ENCODE results near the gene SLC1A7.

SLC1A7 gene

DNA sequence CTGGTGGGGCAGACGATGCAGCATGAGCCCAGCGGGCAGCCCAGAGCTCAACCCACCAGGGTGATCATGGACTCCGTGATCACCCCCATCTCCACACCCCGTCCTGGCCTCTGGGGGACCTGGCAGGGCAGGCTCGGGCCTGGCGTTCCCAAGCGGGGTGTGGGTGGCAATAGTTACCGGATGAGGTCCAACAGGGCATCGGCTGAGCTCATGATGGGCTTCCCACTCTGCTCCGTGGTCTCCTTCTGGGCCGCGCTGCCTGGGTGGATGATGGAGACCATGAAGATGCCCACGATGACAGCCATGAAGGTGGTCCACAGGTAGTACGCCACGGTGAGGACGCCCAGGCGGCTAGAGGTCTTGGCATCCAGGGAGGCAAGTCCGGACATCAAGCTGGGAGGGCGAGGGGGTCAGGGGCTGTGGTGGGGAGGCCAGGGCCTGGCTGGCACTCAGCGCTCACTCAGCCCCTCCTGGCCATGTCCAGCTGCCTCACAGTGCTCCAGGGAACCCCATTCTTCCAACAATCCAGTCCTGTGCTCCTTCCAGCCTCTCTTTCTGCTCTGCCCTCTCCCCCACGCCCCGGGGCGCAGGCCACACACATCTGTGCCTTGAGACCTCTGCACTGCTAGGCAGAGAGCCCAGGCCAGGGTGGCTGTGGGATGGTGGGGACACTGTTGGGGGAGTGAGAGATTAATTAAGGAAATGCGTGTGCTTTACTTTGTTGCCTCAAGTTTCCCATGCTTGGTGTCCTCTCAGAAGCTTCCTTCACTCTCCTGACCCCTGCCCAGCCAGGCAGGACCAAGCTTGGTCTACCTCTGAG is 27.6 kb downstream of the SLC1A7 start:
- DNase-seq = no peak

DNA sequence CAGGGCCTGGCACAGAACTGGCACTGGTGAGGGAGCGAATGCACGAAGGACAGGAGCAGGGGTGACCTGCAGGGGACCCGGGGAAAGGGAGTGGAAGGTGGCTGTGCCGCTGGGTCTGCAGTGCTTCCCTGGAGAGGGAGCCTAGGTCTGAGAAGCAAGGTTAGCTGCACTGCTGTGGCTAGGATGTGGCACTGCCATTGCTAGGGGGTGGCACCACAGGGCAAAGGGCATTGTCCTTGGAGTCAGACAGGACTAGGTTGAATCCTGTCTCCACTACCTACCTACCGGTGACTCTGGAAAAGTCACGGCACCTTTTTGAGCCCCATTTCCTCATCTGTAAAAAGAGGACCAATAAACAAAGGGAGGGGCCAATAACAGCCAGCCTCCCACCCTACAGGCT is 28.3 kb downstream of the SLC1A7 start:
- no peak for DNase-seq

DNA sequence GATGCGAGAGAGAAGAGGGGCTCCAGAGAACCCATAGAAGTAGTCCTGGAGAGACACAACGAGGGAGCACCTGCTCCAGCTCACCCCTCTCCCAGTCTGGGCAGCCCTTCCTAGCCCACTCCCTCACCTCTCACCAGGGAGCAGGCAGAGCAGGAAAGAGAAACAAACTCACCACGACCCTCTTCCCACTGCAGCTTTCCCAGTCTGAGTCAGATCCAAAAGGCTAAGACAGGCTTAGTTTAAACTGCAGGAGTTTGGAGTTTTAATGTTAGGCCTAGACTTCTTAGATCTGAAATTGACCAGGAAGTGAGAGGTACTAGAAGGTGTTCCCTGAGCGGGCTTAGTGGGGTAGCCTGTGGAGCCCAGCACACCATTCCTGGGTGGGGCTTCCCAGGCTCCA is 29.6 kb downstream of the SLC1A7 start:
- no peak for DNase-seq

DNA sequence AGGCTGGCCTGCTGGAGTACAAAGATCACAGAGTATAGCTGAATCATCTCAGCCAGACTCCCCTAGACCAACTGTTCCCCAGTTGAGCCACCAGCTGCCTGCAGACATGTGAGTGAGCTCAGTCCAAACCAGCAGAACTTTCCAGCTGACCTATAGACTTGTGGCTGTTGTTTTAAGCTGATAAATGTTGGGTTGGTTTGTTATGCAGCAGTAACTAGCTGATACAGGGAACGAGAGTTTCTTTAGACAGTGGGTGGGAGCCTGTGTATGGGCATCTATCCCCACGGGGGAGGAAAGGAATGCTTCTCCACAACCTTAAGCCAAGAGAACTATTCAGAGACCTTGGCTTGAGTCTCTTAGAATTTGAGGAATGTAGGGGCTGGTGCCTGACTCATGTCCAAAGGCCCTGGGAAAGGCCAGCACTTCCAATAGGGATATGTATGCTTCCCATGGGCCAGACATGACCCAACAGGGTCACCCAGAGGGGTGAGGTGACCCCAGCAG is 30.1 kb downstream of the SLC1A7 start:
- no peak for DNase-seq

DNA sequence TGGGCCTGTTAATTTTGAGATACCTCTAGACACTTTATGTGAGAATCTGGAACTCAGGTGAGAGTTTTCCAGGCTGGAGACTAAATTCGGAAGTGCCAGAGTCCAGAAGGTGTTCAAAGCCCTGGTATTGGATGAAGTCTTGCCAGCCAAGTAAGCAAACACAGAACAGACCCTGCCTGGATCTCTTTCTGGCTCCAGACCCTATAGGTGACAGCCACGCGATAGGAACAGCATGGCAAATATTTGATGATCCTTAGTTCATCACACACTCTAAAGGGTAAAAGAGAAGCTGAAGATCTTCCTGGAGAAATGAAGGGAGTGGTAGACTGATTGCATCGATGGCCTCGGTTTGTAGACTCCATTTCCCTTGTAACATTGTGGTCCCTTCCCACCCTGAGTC is 30.7 kb downstream of the SLC1A7 start:
- DNase-seq = no peak

DNA sequence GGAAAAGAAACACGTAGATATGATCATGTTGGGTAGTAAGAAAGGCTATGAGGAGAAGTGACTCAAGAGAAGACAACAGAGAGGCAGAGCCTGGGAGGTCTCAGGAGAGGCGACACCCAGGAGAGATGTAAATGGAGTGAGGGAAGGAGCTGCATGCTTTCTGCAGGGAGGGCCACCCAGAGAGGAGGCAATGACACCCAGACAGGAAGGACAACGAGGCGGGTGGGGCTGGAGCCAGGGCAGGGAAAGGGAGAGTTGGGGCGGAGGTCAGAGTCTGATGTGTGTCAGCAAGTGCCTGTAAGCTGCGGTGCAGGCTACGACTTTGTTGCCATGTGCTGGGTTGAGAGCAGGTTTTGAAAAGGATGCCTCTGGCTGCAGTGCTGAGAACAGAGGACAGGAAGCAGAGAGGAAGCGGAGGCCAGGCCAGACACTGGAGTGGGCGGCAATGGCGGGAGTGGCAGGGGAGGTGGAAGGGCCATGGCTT is 31.3 kb downstream of the SLC1A7 start:
- no peak for DNase-seq

DNA sequence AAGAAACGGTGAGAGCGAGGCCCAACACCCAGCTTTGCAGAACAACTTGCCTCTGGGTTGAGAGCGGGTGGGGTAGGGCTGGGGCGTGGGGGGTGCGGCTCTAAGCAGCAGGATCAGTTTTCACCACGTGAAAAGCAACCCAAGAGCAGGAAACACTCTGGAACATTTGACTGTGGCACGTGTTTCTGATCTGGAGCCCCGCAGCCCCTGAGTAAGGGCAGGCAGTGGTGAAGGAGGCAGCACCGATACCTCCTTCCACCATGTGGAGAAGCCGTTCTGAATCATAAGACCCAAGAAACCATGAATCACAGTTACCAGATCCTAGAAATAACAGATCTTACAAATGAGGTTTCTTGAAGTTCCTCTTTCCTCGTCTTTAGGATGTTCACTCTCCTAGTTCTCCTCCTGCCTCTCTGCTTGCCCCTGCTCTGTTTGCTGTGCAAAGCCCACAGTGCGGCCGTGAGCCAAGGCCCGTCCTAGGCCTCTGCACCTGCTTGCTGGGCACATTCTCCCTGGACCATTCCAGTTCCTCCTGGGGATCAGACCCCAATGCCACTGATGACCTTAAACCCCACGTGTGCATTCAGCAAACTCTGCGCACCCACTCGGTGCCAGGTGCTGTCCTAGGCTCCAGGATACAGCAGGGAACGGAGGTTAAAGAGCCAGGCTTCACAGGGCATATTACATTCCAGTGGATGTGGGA is 31.9 kb downstream of the SLC1A7 start:
- DNase-seq = no peak

DNA sequence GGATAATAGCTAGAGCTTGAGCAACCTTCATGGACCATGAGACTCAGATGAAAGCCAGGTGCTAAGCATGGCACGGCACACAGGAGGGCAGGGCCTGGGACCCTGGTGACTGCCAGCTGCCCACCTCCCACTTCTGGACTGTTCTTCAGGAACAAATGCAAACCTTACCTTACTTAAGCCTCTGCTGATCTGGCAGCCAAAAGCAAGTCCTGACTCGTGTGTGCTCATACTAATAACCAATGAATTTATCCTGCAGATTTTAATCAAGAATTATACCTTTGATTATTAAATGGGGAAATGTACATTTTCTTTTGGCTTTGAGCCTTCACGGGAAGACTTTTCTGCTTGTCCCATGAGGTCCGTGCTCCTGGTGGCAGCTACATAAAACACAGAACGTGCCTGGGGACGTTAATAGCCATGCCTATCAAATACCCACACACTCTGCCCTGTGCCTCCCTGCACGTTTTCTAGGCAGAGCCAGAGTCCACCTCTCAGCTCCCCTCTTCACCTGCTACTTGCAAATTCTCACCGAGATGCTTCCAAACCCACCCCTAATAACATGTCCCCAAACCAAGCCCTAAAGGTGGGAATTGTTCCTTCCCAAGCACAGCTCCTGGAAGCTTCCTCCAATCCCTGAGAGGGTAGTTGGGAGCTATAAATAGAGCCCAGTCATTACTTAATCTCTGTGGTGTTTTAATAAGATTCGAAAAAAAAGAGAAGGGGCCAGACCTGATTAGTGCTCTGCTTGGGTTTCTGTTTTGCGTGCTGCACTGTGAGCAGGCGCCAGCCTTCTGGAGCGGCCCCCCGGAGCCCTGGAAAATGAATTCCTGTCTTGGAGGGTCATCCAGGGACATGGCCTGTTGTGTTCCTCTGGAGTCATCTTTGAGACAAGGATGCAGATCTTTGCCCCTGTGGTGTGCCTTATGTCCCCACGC is 33.5 kb downstream of the SLC1A7 start:
- DNase-seq = no peak

DNA sequence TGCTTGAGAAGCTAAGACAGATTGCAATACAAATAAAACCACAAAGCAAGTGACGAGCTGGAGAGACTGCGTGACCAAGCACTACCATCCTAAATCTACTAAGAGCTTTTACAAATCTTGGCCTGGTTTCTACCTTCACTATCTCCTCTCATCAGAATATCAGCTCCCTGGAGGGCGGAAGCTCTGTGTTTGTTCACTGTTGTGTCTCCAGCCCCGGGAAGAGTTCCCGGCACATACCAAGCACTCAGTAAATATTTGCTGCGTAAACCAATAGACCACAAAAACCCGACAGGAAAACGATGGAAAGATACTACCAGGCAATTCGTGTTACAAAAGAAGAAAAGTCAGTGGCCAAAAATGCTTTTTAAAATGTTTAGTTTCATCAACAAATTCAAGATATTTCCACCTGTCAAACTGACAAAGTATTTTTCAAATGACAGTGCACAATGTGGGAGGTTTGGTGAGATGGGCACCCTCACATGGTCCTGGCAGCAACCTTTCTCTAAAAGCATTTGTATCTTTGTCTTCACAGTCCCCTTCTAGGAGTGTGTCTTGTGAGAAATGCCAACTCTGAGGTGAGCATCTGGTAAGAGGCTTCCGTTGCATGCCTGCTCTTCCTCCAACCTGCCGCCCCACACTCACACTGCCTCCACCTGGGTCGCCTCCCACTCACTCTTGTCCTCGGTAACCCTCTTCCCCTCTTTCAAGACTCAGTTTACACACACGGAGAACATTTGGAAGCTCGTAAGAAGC is 34.7 kb downstream of the SLC1A7 start:
- DNase-seq = no peak

DNA sequence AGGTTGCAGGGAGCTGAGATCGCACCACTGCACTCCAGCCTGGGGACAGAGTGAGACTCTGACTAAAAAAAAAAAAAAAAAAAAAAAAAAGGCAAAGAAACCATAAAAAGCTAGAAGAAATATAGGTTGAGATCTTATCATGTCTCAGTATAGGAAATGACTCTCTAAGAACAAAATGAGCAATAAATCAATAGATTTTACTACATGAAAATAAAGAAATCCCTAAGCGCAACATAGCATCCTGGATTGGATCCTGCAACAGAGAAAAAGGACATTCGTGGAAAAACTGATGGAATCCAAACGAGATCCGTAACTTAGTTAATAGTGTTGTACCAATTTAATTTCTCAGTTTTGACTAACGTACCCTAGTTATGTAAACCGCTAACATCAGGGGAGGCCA is 35.3 kb downstream of the SLC1A7 start:
- no peak for DNase-seq

DNA sequence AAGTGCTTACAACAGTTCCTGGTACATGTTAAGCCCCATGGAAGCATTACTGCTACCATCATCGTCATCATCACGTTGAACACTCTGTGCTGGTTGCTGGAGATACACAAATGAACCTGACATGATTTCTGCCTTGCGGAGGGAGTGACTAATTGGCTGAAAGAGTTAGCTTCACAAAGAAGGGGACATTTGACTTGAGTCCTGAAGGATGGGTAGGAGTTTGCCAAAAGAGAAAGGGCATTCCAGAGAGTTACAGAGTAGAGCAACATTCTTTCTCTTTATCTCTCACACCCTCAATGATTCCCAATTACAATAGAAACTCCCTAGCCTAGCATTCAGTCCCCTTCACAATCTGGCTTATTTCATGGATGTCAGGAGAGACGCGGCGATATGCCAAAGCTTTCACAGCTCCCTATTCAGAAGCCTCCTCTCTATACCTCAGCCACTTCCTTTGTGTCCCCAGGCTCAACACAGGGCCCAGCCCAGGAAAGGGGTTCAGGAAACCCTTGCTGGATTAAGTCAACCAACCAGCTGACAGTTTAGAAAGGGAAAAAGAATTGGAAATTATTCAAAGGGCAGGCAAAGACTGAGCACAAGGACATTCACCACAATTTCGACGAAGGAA is 38.0 kb downstream of the SLC1A7 start:
- no peak for DNase-seq

DNA sequence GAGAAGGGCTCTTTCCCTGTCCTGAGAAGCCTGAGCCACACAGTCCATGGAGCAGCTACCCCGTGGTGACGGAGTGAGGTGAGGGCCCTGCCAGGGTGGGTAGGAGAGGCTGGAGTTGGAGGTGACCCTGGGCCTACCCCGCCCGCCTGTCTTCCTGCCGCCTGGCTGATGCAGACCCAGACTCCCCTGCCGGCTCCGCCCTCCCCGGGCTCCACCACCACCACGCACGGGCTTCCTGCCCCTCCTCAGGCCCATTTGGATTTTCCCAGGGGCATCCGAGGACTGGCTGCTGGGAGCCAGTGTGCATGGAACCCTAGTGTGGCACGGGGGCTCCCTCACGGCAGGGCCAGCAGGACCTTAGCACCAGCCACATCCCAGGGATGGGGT is 47.9 kb downstream of the SLC1A7 start:
- DNase-seq = no peak

DNA sequence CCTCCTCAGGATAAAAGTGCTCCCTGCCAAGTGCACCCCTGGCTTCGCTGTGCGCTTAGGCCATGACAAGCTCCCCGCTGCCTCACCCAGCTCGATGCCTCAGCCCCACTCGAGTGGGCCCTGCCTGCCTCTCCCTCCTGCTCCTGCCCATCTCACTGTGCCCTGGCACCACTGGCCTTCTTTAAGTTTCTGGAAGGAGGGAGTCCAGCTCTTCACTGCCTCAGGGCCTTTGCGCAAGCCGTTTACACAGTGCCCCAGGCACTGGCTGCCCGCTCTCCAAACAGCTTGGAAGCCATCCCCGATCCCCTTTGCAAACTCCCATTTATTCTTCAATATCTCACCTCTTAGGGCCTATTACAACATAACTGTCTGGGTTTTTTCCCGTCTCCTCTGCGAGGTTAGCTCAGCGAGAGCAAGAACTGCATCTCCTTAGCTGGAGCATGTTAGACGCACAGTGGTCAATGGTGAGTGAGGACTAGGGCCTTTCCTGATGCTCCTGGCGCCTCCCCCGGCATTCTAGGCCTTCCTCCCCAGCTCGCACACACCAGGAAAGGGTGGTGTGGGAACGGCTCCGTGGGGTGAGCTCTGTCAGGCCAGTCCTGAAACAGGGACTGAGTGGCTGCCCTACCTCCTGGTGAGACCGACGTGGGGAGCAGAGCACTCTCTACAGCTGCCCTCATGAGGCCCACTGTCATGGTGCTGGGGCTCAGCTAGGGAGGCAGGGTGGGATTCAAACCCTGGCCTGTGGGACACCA is 48.5 kb downstream of the SLC1A7 start:
- no peak for DNase-seq

DNA sequence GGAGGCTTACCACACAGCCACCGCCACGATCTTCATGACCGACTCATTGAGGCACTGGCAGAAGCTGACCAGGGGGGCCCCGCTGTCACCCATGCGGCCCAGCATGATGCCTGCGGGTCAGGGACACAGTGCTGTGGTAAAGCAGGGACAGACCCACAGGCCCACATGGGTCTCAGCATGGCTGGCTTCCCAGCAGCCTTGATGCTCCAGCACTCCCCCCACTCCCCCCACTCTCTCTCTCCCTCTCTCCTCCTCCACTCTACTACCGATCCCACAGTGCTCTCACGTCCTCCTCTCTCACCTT is 49.0 kb downstream of the SLC1A7 start:
- no peak for DNase-seq

DNA sequence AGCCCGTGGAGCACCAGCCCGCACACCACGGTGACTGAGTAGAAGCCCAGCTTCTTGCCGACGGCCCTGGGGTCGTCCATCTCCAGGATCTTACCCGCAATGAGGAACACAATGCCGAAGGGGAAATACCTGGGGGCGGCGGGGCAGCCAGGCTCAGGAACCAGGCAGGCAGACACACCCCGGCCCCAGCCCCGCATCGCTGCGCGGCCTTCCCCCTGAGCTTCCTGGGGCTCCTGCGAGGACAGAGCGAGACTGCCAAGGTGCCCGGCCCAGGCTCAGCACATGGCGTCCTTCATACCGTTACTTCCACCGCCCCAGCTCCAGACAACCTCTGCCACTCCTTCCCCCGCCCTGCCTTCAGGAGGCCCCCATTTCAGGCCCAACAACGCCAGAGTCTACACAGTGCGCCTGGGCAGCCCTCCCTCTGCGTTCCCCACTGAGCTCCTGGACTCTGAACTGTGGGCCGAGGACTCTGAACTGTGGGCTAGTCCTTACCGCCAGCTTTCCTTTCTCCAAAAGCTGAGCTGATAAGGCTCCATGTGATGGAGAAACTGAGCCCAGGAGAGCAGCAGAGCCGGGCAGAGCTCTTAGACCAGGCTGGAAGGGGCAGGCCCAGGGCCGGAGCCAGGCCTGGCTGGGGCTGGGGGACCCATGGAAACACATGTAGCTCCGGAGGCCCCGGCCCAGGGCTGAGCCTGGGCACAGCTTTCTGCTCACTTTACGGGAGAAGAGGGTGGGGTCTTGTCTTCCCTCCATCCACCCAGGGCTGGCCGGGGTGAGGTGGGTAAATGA is 49.6 kb downstream of the SLC1A7 start:
- DNase-seq = no peak

DNA sequence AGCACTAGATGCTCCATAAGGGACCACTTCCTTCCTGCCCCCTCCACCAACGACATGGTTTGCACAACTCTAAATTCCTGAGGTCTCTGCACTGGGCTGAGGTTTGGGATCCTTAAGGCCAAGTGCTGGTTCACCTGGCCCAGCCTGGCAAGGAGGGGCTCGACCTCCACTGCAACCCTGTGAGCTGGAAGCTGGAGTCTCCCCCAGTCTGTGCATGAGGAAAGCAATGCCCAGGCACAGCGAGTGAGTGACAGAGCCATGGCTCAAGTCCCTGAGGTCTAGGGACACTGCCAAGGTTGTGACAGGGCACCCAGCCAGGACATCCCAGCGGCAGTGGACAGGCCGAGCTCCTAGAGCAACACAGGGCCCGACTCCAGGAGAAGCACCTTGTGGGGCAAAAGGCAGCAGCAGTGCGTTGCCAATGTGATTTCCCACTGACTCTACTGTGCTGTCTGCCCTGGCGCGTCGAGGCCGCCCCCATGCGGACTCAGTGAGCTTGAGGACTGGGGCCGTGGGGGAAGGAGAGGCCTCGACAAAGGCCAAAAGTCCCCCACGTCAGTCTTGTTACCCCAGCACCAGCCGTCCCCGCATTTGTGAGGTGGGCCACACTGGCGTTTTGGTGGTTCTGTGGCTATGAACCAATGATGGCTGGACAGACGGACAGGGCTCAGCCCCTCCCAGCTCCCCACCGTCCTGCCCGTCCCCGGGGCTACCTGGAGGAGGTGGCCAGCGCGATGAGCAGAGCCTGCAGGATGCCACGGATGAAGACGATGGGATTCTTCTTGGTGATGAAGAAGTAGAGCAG is 50.4 kb downstream of the SLC1A7 start:
- DNase-seq = no peak

DNA sequence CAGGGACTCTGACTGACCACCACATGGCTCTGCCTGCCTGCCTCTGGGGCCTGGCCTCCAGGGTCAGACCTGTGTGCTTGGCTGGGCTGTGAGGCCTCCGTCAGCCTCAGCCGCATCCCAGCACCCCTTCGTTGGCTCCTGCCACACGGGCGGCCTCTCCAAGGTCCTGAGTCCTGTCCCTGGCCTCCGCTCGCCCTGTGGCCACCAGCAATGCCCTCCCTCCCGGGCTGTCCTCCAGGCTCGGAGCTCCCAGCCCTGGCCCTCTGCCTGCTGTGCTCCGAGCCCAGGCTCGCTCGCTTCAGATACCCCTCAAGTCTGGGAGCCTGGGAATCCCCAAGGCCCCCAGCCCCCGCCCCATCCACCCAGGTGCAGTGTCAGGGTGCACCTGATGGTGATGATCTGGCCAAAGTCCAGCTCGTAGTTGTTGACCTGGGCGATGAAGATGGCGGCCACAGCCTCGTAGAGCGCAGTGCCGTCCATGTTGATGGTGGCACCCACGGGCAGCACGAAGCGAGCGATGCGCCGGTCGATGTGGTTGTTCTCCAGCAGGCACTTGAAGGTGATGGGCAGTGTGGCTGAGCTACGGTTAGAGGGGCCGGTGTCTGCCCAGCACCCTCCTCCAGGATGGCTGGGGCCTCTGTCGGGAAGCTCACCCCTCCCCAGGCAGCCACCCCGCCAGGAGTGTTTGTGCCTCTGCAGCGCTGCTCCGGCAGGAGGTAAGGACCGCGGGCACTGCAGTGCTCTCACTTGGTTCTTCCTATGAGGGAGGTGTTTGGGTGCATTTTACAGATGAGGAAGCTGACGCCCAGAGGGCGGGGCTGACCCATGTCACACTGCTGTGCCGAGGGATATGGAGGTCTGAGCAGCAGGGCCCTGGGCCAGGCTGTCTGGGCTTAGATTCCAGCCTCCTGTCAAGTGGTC is 52.0 kb downstream of the SLC1A7 start:
- DNase-seq = no peak
